GOT3 (cell line): ENCODE data around the gene FBXO36.
A peak's percentile ranks its signal among the peaks of the same experiment; 100 is the strongest.
"Not testable (repeated sequence)": the region's sequence is repeated elsewhere in the genome, so short reads cannot be mapped to it uniquely, and the experiment has no call there.

Experiments
- DNase-seq: peaks from one replicate; lab custom pipeline; 2025; ENCODE audit warnings: mixed read lengths; lab: John Stamatoyannopoulos, UW

Gene FBXO36

GRCh38 chr2:229910832-229911412 is 11.4 kb upstream of the FBXO36 start:
- no peak for DNase-seq

DNA sequence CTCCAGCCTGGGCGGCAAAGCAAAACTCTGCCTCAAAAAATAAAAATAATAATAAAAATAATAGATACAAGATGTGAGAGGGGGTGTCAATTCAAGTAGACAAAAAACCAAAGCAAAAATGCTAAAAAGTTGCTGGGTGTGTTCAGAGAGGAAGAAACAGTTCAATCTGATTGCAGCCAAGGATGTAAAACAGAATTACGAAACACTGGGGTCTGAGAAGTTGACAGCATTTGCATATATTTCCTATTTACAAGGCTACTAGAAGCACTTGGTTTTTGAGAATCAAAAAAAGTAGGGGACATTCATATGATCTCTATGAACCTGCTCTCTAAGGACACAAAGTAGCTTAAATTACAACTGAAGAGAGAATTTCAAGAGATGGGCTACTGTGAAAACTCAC is 8.1 kb upstream of the FBXO36 start:
- no peak for DNase-seq

- DNase-seq: no peak
These were observed 4.5 kb upstream of the FBXO36 start for GRCh38 chr2:229917793-229918192.

- no peak for DNase-seq
These were observed 2.2 kb upstream of the FBXO36 start for GRCh38 chr2:229920011-229920641.

DNA sequence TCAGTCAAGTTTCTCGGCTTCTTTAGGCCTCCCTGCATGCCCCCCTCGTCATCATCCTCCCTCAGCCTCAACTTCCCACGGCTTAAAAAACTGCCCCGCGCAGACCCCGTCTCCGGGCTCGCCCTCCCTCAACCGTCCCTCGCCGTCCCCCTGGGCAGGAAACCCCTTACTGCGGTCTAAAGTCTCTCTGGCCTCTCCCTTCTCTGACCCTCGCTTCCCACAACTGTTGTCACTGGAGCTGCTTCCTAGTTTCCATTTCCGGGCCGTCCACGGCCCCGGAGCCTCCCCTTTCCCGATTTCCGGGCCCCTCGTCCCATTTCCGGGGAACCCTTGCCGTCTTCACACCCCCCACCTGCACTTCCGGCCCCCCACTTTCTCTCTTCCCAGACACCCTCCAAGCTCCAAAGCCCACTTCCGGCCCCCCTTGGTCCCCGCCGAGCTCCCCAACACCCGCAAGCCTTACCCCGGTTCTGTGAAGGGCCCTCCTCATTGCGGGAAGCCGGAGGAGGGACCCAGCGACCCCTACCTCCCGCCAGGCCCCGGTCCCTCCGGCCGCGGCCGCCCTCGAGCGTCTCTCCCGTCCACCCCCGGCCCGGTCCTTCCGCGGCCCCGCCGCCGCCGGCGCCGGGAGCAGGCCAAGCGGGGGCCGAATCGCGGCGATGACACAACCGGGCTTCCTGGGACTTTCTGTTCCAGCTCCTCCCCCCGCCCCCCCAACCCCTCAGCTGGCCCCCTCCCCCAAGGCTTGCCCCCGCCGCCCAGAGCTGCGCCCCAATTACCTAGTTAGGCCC is 1.0 kb upstream of the FBXO36 start:
- DNase-seq: peak; percentile 36

- peak; percentile 92 for DNase-seq
These were observed 333 bp upstream of the FBXO36 start, which contains the start of gene TRIP12 for GRCh38 chr2:229921892-229922448. Gene TRIP12 (minus strand): TSS chr2:229922009. CDS start chr2:229880079, 41,930 bp downstream.

DNA sequence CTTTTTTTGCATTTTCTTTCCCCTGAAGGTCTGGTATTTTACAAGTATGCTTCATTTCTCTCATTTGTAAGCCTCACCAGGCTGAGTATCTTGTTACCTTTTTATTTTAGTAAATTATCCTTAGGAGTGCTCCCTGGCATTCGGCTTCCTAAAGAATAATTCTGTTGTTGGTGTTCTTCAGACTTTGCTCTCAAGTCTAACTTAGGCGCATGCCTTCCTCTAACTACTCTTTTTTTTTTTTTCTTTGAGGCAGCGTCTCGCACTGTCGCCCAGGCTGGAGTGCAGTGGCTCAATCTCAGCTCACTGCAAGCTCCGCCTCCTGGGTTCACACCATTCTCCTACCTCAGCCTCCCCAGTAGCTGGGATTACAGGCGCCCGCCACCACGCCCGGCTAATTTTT is 2.2 kb downstream of the FBXO36 start:
- not testable (repeated sequence) for DNase-seq

DNA sequence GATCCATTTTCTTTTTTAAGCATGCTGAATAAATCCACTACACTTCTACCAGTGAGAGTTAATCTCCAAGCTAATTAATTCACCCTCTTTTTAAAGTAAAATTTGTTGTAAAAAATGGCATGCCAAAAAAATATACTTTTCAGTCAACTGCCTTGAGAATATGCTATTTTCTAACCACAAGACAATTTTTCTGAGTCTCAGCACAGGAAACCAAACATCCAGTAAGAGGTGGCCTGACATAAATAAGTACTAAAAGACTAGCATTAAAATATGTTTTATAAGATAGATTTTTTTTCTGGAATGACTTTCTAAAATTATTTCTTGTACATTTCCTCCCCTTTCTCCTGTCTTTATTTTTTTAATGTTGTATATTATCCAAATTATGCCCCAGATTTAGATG is 2.9 kb downstream of the FBXO36 start:
- no peak for DNase-seq

- no peak for DNase-seq
These were observed 5.6 kb downstream of the FBXO36 start for GRCh38 chr2:229927817-229928321.

DNA sequence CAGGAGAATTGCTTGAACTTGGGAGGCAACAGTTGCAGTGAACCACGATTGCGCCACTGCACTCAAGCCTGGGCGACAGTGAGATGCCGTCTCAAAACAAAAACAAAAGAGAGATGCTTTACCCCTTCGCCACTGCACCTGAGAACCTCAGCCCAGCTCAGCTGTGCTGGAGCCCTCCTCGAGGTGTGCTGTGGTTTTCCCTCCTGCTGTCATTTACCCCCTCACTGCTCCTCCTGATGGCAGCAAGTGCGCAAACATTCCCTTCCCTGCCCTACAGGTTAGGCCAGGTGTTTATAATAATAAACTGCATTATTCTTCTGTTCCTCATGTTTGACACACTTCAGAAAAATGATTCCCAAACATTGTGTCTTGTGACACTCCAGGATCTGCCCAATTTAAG is 8.4 kb downstream of the FBXO36 start:
- no peak for DNase-seq

DNA sequence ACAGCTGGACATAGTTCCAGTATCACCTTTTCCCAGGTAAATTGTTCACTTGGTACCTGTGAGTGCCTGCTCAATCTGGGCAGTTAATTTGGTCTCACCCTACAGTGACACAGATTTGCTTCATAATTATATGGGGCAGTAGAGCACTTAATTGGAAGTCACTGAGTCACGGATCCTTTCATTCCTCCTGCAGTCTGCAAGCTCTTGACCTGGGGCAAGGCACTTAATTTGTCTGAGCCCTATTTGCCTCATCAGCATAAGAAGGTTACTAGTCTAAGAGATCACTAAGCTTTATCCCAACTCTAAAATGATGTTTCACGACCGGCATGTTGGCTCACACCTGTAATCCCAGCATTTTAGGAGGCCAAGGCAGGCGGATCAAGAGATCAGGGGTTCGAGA is 8.9 kb downstream of the FBXO36 start:
- no peak for DNase-seq

GRCh38 chr2:229937537-229937936 is 15.2 kb downstream of the FBXO36 start:
- DNase-seq: no peak

DNA sequence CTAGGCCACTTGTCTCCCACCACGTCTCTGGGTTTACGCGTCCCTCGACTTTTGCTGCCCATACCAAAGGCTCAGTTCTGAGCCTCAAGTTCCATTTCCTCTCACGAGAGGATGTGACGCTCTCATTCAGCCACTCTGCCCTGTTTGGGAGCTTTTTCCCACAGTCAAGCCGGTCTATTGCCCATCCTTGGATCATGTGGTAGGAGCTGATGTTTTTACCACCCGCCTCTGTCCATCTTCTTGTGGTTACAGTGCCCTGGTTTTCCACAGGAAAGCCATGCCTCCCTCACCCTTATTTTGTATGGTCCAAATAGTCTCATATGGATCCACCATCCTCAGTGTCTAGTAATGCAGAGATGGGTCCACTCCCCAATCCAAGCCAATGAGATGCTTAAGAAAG is 20.4 kb downstream of the FBXO36 start:
- no peak for DNase-seq

GRCh38 chr2:229943171-229943570 is 20.9 kb downstream of the FBXO36 start:
- DNase-seq: no peak

DNA sequence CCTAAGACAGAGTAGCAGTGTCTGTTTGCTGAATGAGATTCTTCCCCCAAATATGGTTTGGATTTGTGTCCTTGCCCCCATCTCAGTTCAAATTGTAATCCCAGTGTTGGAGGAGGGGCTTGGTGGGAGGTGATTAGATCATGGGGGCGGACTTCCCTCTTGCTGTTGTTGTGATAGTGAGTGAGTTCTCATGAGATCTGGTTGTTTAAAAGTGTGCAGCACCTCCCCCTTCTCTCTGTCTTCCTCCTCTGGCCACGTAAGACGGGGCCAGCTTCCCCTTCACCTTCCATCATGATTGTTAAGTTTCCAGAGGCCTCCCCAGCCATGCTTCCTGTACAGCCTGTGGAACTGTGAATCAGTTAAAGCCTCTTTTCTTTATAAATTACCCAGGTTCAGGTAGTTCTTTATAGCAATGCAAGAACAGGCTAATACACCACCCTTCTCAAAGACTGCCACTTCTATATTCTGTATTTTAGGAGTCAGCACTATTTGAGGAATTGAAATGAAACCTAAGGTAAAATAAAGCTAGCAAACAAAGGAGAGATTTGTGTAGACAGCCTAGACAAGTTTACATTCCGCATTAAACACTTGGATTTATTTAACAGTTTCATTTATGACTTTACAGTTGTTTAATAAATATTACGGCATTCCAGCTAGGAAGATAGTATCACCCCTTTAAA is 21.6 kb downstream of the FBXO36 start:
- DNase-seq: no peak

DNA sequence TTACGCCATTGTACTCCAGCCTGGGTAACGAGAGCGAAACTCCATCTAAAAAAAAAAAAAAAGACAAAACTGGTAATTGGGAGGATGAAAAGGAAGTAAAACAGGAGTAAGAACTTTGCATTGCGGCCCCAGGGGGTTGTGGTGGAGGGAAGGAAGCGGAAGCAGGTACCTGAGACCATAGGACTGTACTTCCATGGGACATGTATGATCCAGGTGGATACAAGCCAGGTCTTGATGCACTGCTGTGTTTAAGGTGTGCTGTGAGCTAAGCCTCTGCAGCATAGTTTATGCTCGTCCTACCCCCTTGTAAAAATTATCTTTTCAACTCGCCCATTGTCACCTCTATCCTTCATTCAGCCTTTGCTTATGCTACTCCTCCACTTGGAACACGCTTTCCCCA is 23.7 kb downstream of the FBXO36 start:
- no peak for DNase-seq

DNA sequence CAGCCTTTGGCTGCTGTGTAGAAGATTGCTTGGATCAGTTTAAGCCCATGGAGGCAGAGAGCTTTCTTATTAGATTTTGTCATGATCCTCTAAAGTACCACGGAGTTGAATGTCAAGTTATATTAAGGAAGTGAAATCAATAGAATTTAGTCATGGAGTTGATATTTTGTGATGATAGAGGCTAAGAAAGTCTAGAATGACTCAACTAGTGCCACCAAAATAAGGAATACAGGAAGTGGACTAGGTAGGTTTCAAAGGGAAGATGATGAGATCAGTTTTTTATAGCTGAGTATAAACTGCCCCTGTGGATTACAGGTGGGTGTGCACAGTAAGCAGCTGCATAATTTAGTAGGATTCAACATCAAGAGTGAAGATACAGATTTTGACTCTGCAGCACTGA is 25.2 kb downstream of the FBXO36 start:
- no peak for DNase-seq

GRCh38 chr2:229952256-229952835 is 30.0 kb downstream of the FBXO36 start:
- DNase-seq: no peak

DNA sequence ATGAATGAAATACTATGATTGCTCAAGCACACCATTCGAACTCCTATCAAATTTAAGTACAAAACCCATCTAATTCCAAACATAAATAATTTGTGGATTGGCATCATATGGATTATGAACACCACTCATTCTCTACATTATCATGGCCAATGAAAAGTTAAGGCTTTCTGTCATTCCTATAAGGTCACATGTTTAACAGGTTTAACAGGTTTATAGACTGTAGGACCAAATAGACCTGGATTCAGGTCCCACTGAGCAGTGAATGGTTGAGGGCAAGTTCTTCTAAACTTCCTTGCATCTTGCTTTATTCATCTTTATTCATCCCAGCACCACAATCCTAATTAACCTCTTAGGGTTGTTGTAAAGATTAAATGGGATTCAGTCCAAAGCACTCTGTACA is 33.4 kb downstream of the FBXO36 start:
- DNase-seq: no peak

DNA sequence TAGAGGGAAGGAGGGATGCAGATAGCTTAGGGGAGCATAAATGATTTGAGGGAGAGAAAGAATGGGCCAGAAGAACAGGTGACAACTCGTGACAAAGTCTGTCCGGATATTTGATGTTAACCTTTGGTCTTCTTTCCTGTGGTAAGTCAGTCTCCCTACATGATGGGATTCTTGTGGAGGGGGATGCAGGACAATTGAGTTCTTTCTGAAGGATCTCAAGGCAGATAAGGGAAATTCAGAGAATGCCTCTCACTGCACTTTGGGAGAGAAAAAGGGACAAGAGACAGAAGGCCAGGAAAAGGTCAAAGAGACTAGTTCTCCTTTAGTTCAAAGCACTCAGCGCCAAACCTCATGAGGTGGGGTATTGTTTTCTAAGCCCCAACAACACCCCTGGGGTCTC is 34.2 kb downstream of the FBXO36 start:
- no peak for DNase-seq

- DNase-seq: not testable (repeated sequence)
These were observed 41.3 kb downstream of the FBXO36 start for GRCh38 chr2:229963596-229963995.

- no peak for DNase-seq
These were observed 47.6 kb downstream of the FBXO36 start for GRCh38 chr2:229969921-229970320.
